ENCODE data around the gene CNIH1.
A peak's percentile ranks its signal among the peaks of the same experiment; 100 is the strongest.
"Not testable (repeated sequence)": the region's sequence is repeated elsewhere in the genome, so short reads cannot be mapped to it uniquely, and the experiment has no call there.

Gene CNIH1

GRCh38 chr14:54427871-54428270 is 13.3 kb downstream of the CNIH1 start:
- no peak for DNase-seq (ENCODE audit: low spot score)

GRCh38 chr14:54425537-54426274 is 15.5 kb downstream of the CNIH1 start:
- DNase-seq (ENCODE audit: low spot score) = no peak

GRCh38 chr14:54425068-54425467 is 16.1 kb downstream of the CNIH1 start:
- DNase-seq (ENCODE audit: low spot score) = no peak

GRCh38 chr14:54424479-54424901 is 16.7 kb downstream of the CNIH1 start:
- DNase-seq (ENCODE audit: low spot score) = no peak

- DNase-seq (ENCODE audit: low spot score) = no peak
Measured at GRCh38 chr14:54423991-54424390, 17.2 kb downstream of the CNIH1 start.

- peak; percentile 42 for DNase-seq (ENCODE audit: low spot score)
Measured at GRCh38 chr14:54420478-54421142, 20.6 kb downstream of the CNIH1 start.

- no peak for DNase-seq (ENCODE audit: low spot score)
Measured at GRCh38 chr14:54411371-54411770, 29.8 kb downstream of the CNIH1 start.

GRCh38 chr14:54410215-54410614 is 31.0 kb downstream of the CNIH1 start:
- DNase-seq (ENCODE audit: low spot score) = no peak

- DNase-seq (ENCODE audit: low spot score) = not testable (repeated sequence)
Measured at GRCh38 chr14:54403401-54404005, 37.7 kb downstream of the CNIH1 start.

- no peak for DNase-seq (ENCODE audit: low spot score)
Measured at GRCh38 chr14:54399560-54399959, 41.6 kb downstream of the CNIH1 start.

GRCh38 chr14:54396493-54397335 is 44.5 kb downstream of the CNIH1 start, which contains the start of gene CDKN3:
CDKN3 (plus strand) TSS chr14:54397007; CDS start chr14:54397069, 62 bp downstream.
- peak; percentile 98 for DNase-seq (ENCODE audit: low spot score)

- no peak for DNase-seq (ENCODE audit: low spot score)
Measured at GRCh38 chr14:54396183-54396492, 45.0 kb downstream of the CNIH1 start.

- no peak for DNase-seq (ENCODE audit: low spot score)
Measured at GRCh38 chr14:54395716-54396115, 45.5 kb downstream of the CNIH1 start.

GRCh38 chr14:54395284-54395683 is 45.9 kb downstream of the CNIH1 start:
- no peak for DNase-seq (ENCODE audit: low spot score)

GRCh38 chr14:54394596-54394995 is 46.6 kb downstream of the CNIH1 start:
- DNase-seq (ENCODE audit: low spot score) = no peak

- DNase-seq (ENCODE audit: low spot score) = not testable (repeated sequence)
Measured at GRCh38 chr14:54392986-54393884, 47.9 kb downstream of the CNIH1 start.

GRCh38 chr14:54392131-54392859 is 48.9 kb downstream of the CNIH1 start:
- DNase-seq (ENCODE audit: low spot score) = no peak

GRCh38 chr14:54387328-54387727 is 53.8 kb downstream of the CNIH1 start:
- DNase-seq (ENCODE audit: low spot score) = no peak

GRCh38 chr14:54385556-54385955 is 55.6 kb downstream of the CNIH1 start:
- DNase-seq (ENCODE audit: low spot score) = no peak

GRCh38 chr14:54383835-54384234 is 57.3 kb downstream of the CNIH1 start:
- DNase-seq (ENCODE audit: low spot score) = no peak

- no peak for DNase-seq (ENCODE audit: low spot score)
Measured at GRCh38 chr14:54381821-54382220, 59.4 kb downstream of the CNIH1 start.
